NB4 (cell line): Measurements from ENCODE around the gene RAD51B.

Experiments
- POLR2A ChIP-seq: IDR thresholded peaks from 2 replicates; pipeline ENCODE4 v1.6.1; 2011; ENCODE audit warnings: mild to moderate bottlenecking; ENCODE audit not compliant: insufficient read length; ENCODE audit errors: extremely low read depth
- TF ChIP-seq, protein P1 (sequence below): IDR thresholded peaks from one replicate; pipeline ENCODE4 v1.5.1; 2012; ENCODE audit warnings: low read depth, low read length
- TF ChIP-seq, protein P2 (sequence below): IDR thresholded peaks from 2 replicates; pipeline ENCODE4 v1.6.1; 2011; ENCODE audit warnings: low read depth, low read length

DNA sequence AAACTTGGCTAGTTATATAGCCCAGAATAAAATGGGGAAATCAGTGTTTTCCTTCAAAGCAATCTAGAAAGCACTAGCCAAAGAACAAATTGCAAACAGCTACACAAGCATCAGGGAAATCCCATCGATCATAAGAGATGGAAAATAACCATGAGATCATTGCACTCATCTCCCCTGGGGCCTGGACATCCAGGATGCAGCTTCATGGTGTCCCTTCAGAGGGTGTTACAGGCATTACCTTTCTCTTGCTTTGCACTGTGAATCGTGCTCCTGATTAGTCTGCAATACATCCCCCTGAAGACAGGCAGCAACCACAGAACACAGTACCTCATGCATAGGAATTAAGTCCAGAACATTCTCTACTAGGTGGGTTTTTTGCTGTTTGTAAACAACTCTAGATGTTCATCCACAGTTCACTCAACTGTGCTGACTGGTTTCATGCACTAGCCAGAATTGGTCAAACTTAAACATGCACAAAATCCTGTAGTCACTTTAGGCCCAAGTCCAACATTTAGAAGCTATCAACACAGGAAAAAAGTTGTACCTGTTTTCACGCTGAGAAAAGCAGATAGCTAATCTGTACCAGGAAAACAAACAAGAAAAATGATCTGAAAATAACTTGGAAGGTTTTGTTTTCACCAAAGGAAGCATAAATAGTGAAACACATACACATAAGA is 853.2 kb downstream of the RAD51B start:
- TF ChIP-seq, protein P1, sequence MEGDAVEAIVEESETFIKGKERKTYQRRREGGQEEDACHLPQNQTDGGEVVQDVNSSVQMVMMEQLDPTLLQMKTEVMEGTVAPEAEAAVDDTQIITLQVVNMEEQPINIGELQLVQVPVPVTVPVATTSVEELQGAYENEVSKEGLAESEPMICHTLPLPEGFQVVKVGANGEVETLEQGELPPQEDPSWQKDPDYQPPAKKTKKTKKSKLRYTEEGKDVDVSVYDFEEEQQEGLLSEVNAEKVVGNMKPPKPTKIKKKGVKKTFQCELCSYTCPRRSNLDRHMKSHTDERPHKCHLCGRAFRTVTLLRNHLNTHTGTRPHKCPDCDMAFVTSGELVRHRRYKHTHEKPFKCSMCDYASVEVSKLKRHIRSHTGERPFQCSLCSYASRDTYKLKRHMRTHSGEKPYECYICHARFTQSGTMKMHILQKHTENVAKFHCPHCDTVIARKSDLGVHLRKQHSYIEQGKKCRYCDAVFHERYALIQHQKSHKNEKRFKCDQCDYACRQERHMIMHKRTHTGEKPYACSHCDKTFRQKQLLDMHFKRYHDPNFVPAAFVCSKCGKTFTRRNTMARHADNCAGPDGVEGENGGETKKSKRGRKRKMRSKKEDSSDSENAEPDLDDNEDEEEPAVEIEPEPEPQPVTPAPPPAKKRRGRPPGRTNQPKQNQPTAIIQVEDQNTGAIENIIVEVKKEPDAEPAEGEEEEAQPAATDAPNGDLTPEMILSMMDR = no peak
- no peak for TF ChIP-seq POLR2A
- TF ChIP-seq, protein P2, sequence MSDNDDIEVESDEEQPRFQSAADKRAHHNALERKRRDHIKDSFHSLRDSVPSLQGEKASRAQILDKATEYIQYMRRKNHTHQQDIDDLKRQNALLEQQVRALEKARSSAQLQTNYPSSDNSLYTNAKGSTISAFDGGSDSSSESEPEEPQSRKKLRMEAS = no peak
